ENCODE data around the gene SCAMP1. TPM values are rescaled to one million over a fixed set of nuclear protein-coding genes. Genes with fewer than 3 reads are reported as not detected.

SCAMP1 gene
- total and polyA plus RNA-seq, 2 of the 8 experiments (the other 6 are each of a cell fraction or from before 2014, with no cell fraction given): 18.6 to 55.9 TPM

GRCh38 chr5:78497573-78498533 is 137.4 kb downstream of the SCAMP1 start (continued):
- TF ChIP-seq CHD2 (IDR thresholded peaks at IDR 0.05; ENCODE audit: low read length): no peak
- no peak for TF ChIP-seq KDM4A (IDR thresholded peaks at IDR 0.05; ENCODE audit: low read depth, low read length, severe bottlenecking)
- TF ChIP-seq YY1 (IDR thresholded peaks at IDR 0.05; ENCODE audit: low read depth, low read length): no peak
- TF ChIP-seq TAF7 (optimal IDR thresholded peaks at IDR 0.05; ENCODE audit: borderline replicate concordance, low read depth, low read length): no peak
- no peak for TF ChIP-seq SAP30 (IDR thresholded peaks at IDR 0.05; ENCODE audit: insufficient read depth, insufficient replicate concordance, low read length)
- TF ChIP-seq FOSL1 (IDR thresholded peaks at IDR 0.05; ENCODE audit: insufficient read depth, low read depth, low read length): no peak
- no peak for TF ChIP-seq HDAC6 (IDR thresholded peaks at IDR 0.05; ENCODE audit: low read depth, low read length)
- no peak for TF ChIP-seq MAX (IDR thresholded peaks at IDR 0.05)
- TF ChIP-seq TAF1 (IDR thresholded peaks at IDR 0.05; ENCODE audit: low read depth, low read length): no peak
- TF ChIP-seq, protein P1, sequence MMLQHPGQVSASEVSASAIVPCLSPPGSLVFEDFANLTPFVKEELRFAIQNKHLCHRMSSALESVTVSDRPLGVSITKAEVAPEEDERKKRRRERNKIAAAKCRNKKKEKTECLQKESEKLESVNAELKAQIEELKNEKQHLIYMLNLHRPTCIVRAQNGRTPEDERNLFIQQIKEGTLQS (IDR thresholded peaks at IDR 0.05; ENCODE audit: insufficient read depth, low read depth, low read length): no peak
